ENCODE measurements around the gene LCE1E.

The LCE1E gene

GRCh38 chr1:152776361-152776760, 9.7 kb upstream of the LCE1E start:
- TF ChIP-seq EZH2 (IDR thresholded peaks at IDR 0.05; ENCODE audit: borderline replicate concordance, low read depth, low read length, severe bottlenecking): no peak
- no peak for TF ChIP-seq CTCF (IDR thresholded peaks at IDR 0.05; ENCODE audit: borderline replicate concordance, extremely low read depth, low read length, poor library complexity, severe bottlenecking)
- Histone ChIP-seq H3K27me3 (ENCODE audit: insufficient read depth, low read length, poor library complexity) (peaks cover 4% of the 10 kb centered on the region), H3K9ac (ENCODE audit: low read depth, low read length) (no peak overlapping the region), H3K79me2 (ENCODE audit: insufficient read depth, low read length) (no peaks in the 10 kb centered on the region), H3K4me3 (ENCODE audit: low read depth in 1 of 2, low read length in 2 of 2) (no peak overlapping the region), H2AFZ (ENCODE audit: low read depth, low read length) (no peak overlapping the region), H3K36me3 (ENCODE audit: insufficient read depth, low read length) (no peaks in the 10 kb centered on the region), H3K4me1 (ENCODE audit: insufficient read depth, low read length) (no peaks in the 10 kb centered on the region), H4K20me1 (ENCODE audit: insufficient read depth, low read length) (no peaks in the 10 kb centered on the region), H3K9me3 (ENCODE audit: insufficient read depth, low read length, severe bottlenecking) (no peaks in the 10 kb centered on the region), H3K27ac (ENCODE audit: low read length) (no peak overlapping the region), H3K4me2 (ENCODE audit: insufficient read depth, low read length) (no peak overlapping the region)
- no peak for DNase-seq
- no peak for ATAC-seq (ENCODE audit: insufficient read depth, low read depth)

DNA sequence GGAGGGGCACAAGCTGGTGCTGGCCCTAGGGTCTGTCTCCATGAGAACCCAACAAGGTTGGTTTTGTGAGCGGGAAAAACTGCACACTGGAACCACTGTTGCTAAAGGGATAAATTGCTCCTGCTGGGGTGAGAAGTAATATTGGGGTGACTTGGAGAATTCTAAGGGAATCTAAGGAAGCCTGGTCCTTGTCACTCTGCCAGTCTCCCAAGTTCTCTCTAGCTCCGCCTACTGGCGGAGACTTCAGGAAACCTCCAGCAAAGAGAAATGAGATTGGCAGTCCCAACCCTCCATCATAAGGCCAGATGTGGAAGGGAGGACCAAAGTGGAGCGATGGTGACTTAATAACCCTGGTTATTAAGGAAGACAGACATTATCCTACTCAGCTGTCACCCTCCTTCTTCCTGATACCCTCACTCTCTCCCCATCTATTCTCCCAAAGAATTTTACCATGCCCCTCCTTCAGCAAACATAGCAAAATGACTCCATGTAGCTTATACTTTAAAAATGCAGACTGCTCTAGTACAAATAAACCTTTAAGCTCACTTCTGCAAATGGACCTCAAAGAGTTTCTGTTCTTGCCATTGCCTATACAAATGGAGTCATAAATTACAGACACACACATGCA, 8.4 kb upstream of the LCE1E start:
- Histone ChIP-seq H3K9ac (ENCODE audit: low read depth, low read length) (no peak overlapping the region), H3K27ac (ENCODE audit: low read length) (no peak overlapping the region), H3K4me2 (ENCODE audit: insufficient read depth, low read length) (no peak overlapping the region), H3K4me3 (ENCODE audit: low read depth in 1 of 2, low read length in 2 of 2) (no peak overlapping the region), H2AFZ (ENCODE audit: low read depth, low read length) (no peak overlapping the region), H3K27me3 (ENCODE audit: insufficient read depth, low read length, poor library complexity) (peaks cover 4% of the 10 kb centered on the region), H3K79me2 (ENCODE audit: insufficient read depth, low read length) (no peaks in the 10 kb centered on the region), H4K20me1 (ENCODE audit: insufficient read depth, low read length) (no peaks in the 10 kb centered on the region), H3K4me1 (ENCODE audit: insufficient read depth, low read length) (no peaks in the 10 kb centered on the region), H3K36me3 (ENCODE audit: insufficient read depth, low read length) (no peaks in the 10 kb centered on the region), H3K9me3 (ENCODE audit: insufficient read depth, low read length, severe bottlenecking) (no peaks in the 10 kb centered on the region)
- ATAC-seq (ENCODE audit: insufficient read depth, low read depth) (no peak), DNase-seq (peak; percentile 7)
- TF ChIP-seq EZH2 (IDR thresholded peaks at IDR 0.05; ENCODE audit: borderline replicate concordance, low read depth, low read length, severe bottlenecking): no peak
- peak; percentile 34 for TF ChIP-seq CTCF (IDR thresholded peaks at IDR 0.05; ENCODE audit: borderline replicate concordance, extremely low read depth, low read length, poor library complexity, severe bottlenecking)

GRCh38 chr1:152783095-152783494, 3.0 kb upstream of the LCE1E start:
- no peak for DNase-seq

More at GRCh38 chr1:152783095-152783494, 3.0 kb upstream of the LCE1E start:
- Histone ChIP-seq H3K9ac (ENCODE audit: low read depth, low read length) (no peak overlapping the region), H3K79me2 (ENCODE audit: insufficient read depth, low read length) (no peaks in the 10 kb centered on the region), H3K27ac (ENCODE audit: low read length) (no peak overlapping the region), H3K4me1 (ENCODE audit: insufficient read depth, low read length) (no peaks in the 10 kb centered on the region), H3K36me3 (ENCODE audit: insufficient read depth, low read length) (no peaks in the 10 kb centered on the region), H3K4me2 (ENCODE audit: insufficient read depth, low read length) (no peak overlapping the region), H3K9me3 (ENCODE audit: insufficient read depth, low read length, severe bottlenecking) (no peaks in the 10 kb centered on the region), H2AFZ (ENCODE audit: low read depth, low read length) (no peak overlapping the region), H4K20me1 (ENCODE audit: insufficient read depth, low read length) (no peaks in the 10 kb centered on the region), H3K4me3 (ENCODE audit: low read depth in 1 of 2, low read length in 2 of 2) (no peak overlapping the region), H3K27me3 (ENCODE audit: insufficient read depth, low read length, poor library complexity) (peaks cover 10% of the 10 kb centered on the region)
- TF ChIP-seq CTCF (IDR thresholded peaks at IDR 0.05; ENCODE audit: borderline replicate concordance, extremely low read depth, low read length, poor library complexity, severe bottlenecking): no peak
- no peak for TF ChIP-seq EZH2 (IDR thresholded peaks at IDR 0.05; ENCODE audit: borderline replicate concordance, low read depth, low read length, severe bottlenecking)
- no peak for ATAC-seq (ENCODE audit: insufficient read depth, low read depth)
